Prostate gland (tissue), 2 donors: ENCODE data around the gene CAMK2N2. TPM values are rescaled to one million over a fixed set of nuclear protein-coding genes. Genes with fewer than 3 reads are reported as not detected.

ENCODE experiments used
- DNase-seq: peaks from one replicate; pipeline ENCODE4 v3.0.0-alpha.2; 2019; ENCODE audit warnings: low spot score
- H3K27ac ChIP-seq, 2 donors: fragments of 200-600 bp; sonication (generic); 2 replicates each; pipeline ENCODE4 v1.5.1; 2017 to 2019
- H3K27me3 ChIP-seq: fragments of 200-600 bp; sonication (generic); replicated peaks from 2 replicates; pipeline ENCODE4 v1.5.1; 2019; ENCODE audit not compliant: insufficient read depth
- H3K36me3 ChIP-seq, 2 donors: fragments of 200-600 bp; sonication (generic); 1 replicate in 1 of 2; 2 replicates in 1 of 2; pipeline versions ENCODE4 v1.5.1 to v1.8.1; 2017 to 2019
- H3K4me1 ChIP-seq: fragments of 200-600 bp; sonication (generic); replicated peaks from 2 replicates; pipeline ENCODE4 v1.5.1; 2019
- H3K4me3 ChIP-seq, 2 donors: fragments of 200-600 bp; sonication (generic); 2 replicates each; pipeline ENCODE4 v1.5.1; 2017 to 2019
- H3K9me3 ChIP-seq: fragments of 200-600 bp; sonication (generic); 2 replicates; pipeline ENCODE4 v1.5.1; 2017
- CTCF ChIP-seq, 4 experiments: fragments of 200-600 bp in 2 of 4; fragments of 450-650 bp in 2 of 4; sonication (generic) in 2 of 4; IDR thresholded peaks; 1 replicate in 3 of 4; 2 replicates in 1 of 4; pipeline ENCODE4 v1.5.1; 2016 to 2019; ENCODE audit warnings: antibody characterized with exemption in 4 of 4, mild to moderate bottlenecking in 2 of 4, moderate library complexity in 2 of 4
- POLR2A ChIP-seq: fragments of 450-650 bp; IDR thresholded peaks from one replicate; pipeline ENCODE4 v1.6.1; 2016; ENCODE audit warnings: antibody characterized with exemption, mild to moderate bottlenecking
- POLR2AphosphoS5 ChIP-seq: sonication (generic); formaldehyde crosslinking; IDR thresholded peaks from one replicate; pipeline ENCODE4 v1.6.1; 2017; ENCODE audit warnings: antibody characterized with exemption
- WGBS: methylation state at CpG from one replicate; pipeline ENCODE4 v1.1.5; 2018; 5-methylcytosine and 5-hydroxymethylcytosine counted together
- intact Hi-C: fragments of 100-400 bp; cut with DNase I; formaldehyde crosslinking; loops from one replicate; pipeline ENCODE4 v1.14.2; 2022
- total RNA-seq, 2 donors: library from RNA; depleted of rRNA; stranded (reverse); fragments of >200 nt; gene quantifications; one replicate each; pipeline ENCODE4 v1.1.0, GENCODE V29; 2016

CAMK2N2 gene
- total RNA-seq, 2 donors from 2014 or later, result 0.82 TPM; not detected in 1

GRCh38 chr3:184300378-184300720 lies 39.0 kb upstream of the CAMK2N2 start:
- intact Hi-C loops, result no loop called here
- no peak overlapping the region for H3K4me3 ChIP-seq
- TF ChIP-seq POLR2AphosphoS5 (no peak), CTCF (IDR thresholded peaks at IDR 0.05) (no peak), POLR2A (no peak)

GRCh38 chr3:184299488-184300377 lies 38.4 kb upstream of the CAMK2N2 start:
- intact Hi-C loops, result loop anchor here (2.0 to 5.0 kb wide), 3 partner anchors 15 to 127 kb away; partner anchors contain the start of genes AP2M1, CLCN2, EIF4G1 and POLR2H
- peak overlapping the region; percentile 54 to 89 for H3K4me3 ChIP-seq
- no peak for TF ChIP-seq CTCF (IDR thresholded peaks at IDR 0.05)
- no peak for TF ChIP-seq POLR2A
- TF ChIP-seq POLR2AphosphoS5, result no peak
- peak overlapping the region; percentile 48 to 78 for H3K27ac ChIP-seq
- no peaks in the 10 kb centered on the region for H3K27me3 ChIP-seq
- H3K9me3 ChIP-seq, result no peaks in the 10 kb centered on the region
- WGBS, result 17% methylated on average over 27 of the region's 29 CpGs
- H3K36me3 ChIP-seq, result peaks cover 11 to 21% of the 10 kb centered on the region in 2 donors
- peaks cover 5% of the 10 kb centered on the region for H3K4me1 ChIP-seq
- DNase-seq, result no peak

More at GRCh38 chr3:184300378-184300720, 39.0 kb upstream of the CAMK2N2 start:
- DNase-seq, result no peak
- H3K27ac ChIP-seq, result no peak overlapping the region
- peaks cover 5% of the 10 kb centered on the region for H3K4me1 ChIP-seq
- H3K36me3 ChIP-seq, result peaks cover 11 to 21% of the 10 kb centered on the region in 2 donors
- H3K9me3 ChIP-seq, result no peaks in the 10 kb centered on the region
- H3K27me3 ChIP-seq, result no peaks in the 10 kb centered on the region
- 83% methylated on average over 3 of the region's 3 CpGs for WGBS

GRCh38 chr3:184298759-184299487 lies 37.6 kb upstream of the CAMK2N2 start, which contains the start of gene PSMD2:
Gene PSMD2 (plus strand): TSS chr3:184299241. CDS start chr3:184299267, 26 bp downstream.
- Histone ChIP-seq H3K27ac (peak within 1 kb of the TSS; percentile 78 to 81), H3K4me3 (peak within 1 kb of the TSS; percentile 54 to 89), H3K27me3 (no peaks in the 10 kb centered on the region), H3K9me3 (no peaks in the 10 kb centered on the region), H3K36me3 (peaks cover 5 to 21% of the 10 kb centered on the region in 2 donors), H3K4me1 (peaks cover 5% of the 10 kb centered on the region)
- WGBS, result under 1% methylated on average over 64 of the region's 78 CpGs
- intact Hi-C loops, result loop anchor here (2.0 to 5.0 kb wide), 3 partner anchors 16 to 127 kb away; partner anchors contain the start of genes AP2M1, CLCN2, EIF4G1 and POLR2H
- TF ChIP-seq CTCF (IDR thresholded peaks at IDR 0.05) (peak in 1 of 4 experiments; percentile 20), POLR2A (peak; percentile 56), POLR2AphosphoS5 (peak; percentile 83)
- peak; percentile 96 for DNase-seq

GRCh38 chr3:184296616-184297015 lies 35.3 kb upstream of the CAMK2N2 start:
- no peak overlapping the region for H3K4me3 ChIP-seq
- TF ChIP-seq POLR2AphosphoS5 (no peak), POLR2A (no peak), CTCF (IDR thresholded peaks at IDR 0.05) (no peak)
- peaks cover 0 to under 1% of the 10 kb centered on the region in 2 donors for H3K36me3 ChIP-seq
- intact Hi-C loops, result loop anchor here (5.0 kb wide), 2 partner anchors 66 to 124 kb away; partner anchors contain the start of genes AP2M1, CLCN2 and POLR2H
- WGBS, result 82% methylated on average over 7 of the region's 7 CpGs
- no peak for DNase-seq
- peaks cover 5% of the 10 kb centered on the region for H3K4me1 ChIP-seq
- no peaks in the 10 kb centered on the region for H3K27me3 ChIP-seq
- no peak overlapping the region for H3K27ac ChIP-seq
- no peaks in the 10 kb centered on the region for H3K9me3 ChIP-seq
